Neural progenitor cell (in vitro differentiated cells): ENCODE measurements around the gene ARMC9. TPM values are rescaled to one million over a fixed set of nuclear protein-coding genes. Genes with fewer than 3 reads are reported as not detected.

Source experiments
- DNase-seq: peaks from one replicate; pipeline ENCODE4 v3.0.0-alpha.2; 2016; ENCODE audit warnings: low spot score
- H2AFZ ChIP-seq: fragments of 200-600 bp; sonication (generic); replicated peaks from 2 replicates; pipeline ENCODE4 v1.6.1; 2016; ENCODE audit warnings: antibody characterized with exemption
- H3F3A ChIP-seq: fragments of 200-600 bp; sonication (generic); 2 replicates; pipeline ENCODE4 v1.6.1; 2016; ENCODE audit warnings: antibody characterized with exemption, low read depth
- H3K27ac ChIP-seq: fragments of 200-600 bp; sonication (generic); 2 replicates; pipeline ENCODE4 v1.5.1; 2016; ENCODE audit warnings: mild to moderate bottlenecking
- H3K27me3 ChIP-seq: fragments of 200-600 bp; sonication (generic); 2 replicates; pipeline ENCODE4 v1.6.1; 2016; ENCODE audit warnings: mild to moderate bottlenecking, moderate library complexity
- H3K36me3 ChIP-seq: fragments of 200-600 bp; sonication (generic); 2 replicates; pipeline ENCODE4 v1.5.1; 2016
- H3K4me1 ChIP-seq: fragments of 200-600 bp; sonication (generic); 2 replicates; pipeline ENCODE4 v1.6.1; 2016; ENCODE audit warnings: mixed run types
- H3K4me2 ChIP-seq: fragments of 200-600 bp; sonication (generic); 2 replicates; pipeline ENCODE4 v1.6.1; 2016
- H3K4me3 ChIP-seq: fragments of 200-600 bp; sonication (generic); 2 replicates; pipeline ENCODE4 v1.5.1; 2016
- H3K79me2 ChIP-seq: fragments of 200-600 bp; sonication (generic); 2 replicates; pipeline ENCODE4 v1.6.1; 2016; ENCODE audit warnings: low read depth
- H3K9ac ChIP-seq: fragments of 200-600 bp; sonication (generic); 2 replicates; pipeline ENCODE4 v1.6.1; 2016
- H3K9me3 ChIP-seq: fragments of 200-600 bp; sonication (generic); 2 replicates; pipeline ENCODE4 v1.5.1; 2016; ENCODE audit warnings: low read depth
- H4K20me1 ChIP-seq: fragments of 200-600 bp; sonication (generic); 2 replicates; pipeline ENCODE4 v1.6.1; 2016; ENCODE audit warnings: low read depth
- H3K27ac Mint-ChIP-seq: 3 replicates; pipeline ENCODE4 v1.8.0; 2021; ENCODE audit warnings: mixed read lengths
- H3K27me3 Mint-ChIP-seq: 2 replicates; pipeline ENCODE4 v1.8.0; 2022; ENCODE audit warnings: low read depth, mild to moderate bottlenecking, inconsistent platforms, moderate library complexity, mixed read lengths; ENCODE audit not compliant: insufficient read depth
- H3K36me3 Mint-ChIP-seq: 3 replicates; pipeline ENCODE4 v1.8.0; 2021; ENCODE audit warnings: mixed read lengths
- H3K4me1 Mint-ChIP-seq: 3 replicates; pipeline ENCODE4 v1.8.0; 2021; ENCODE audit warnings: mixed read lengths
- H3K4me3 Mint-ChIP-seq: 3 replicates; pipeline ENCODE4 v1.8.0; 2021; ENCODE audit warnings: mild to moderate bottlenecking, moderate library complexity, mixed read lengths
- H3K9me3 Mint-ChIP-seq: 3 replicates; pipeline ENCODE4 v1.8.0; 2020; ENCODE audit warnings: mixed read lengths
- CTCF ChIP-seq: fragments of 200-600 bp; sonication (generic); IDR thresholded peaks from 2 replicates; pipeline ENCODE4 v1.5.1; 2017; ENCODE audit warnings: antibody characterized with exemption, mild to moderate bottlenecking
- EZH2 ChIP-seq: fragments of 200-600 bp; sonication (generic); IDR thresholded peaks from 2 replicates; pipeline ENCODE4 v1.6.1; 2017; ENCODE audit warnings: antibody characterized with exemption, mild to moderate bottlenecking, moderate library complexity
- EZH2phosphoT487 ChIP-seq: fragments of 200-600 bp; sonication (generic); IDR thresholded peaks from 2 replicates; pipeline ENCODE4 v1.6.1; 2017; ENCODE audit warnings: antibody characterized with exemption
- total RNA-seq: library from RNA; depleted of rRNA; stranded (reverse); fragments of >200 nt; gene quantifications from 2 replicates; pipeline ENCODE4 v1.2.3, GENCODE V29; 2015; ENCODE audit warnings: low replicate concordance

Gene ARMC9
- total RNA-seq, 1 donor from 2014 or later: 45.8 TPM

- no peaks in the 10 kb centered on the region for H3K79me2 ChIP-seq
- H3K36me3 Mint-ChIP-seq: no peaks in the 10 kb centered on the region
- H3K27ac ChIP-seq: no peak overlapping the region
- DNase-seq: no peak
- peaks cover 19% of the 10 kb centered on the region for H3F3A ChIP-seq
- peaks cover 15% of the 10 kb centered on the region for H3K4me1 Mint-ChIP-seq
- H3K27ac Mint-ChIP-seq: no peak overlapping the region
- no peaks in the 10 kb centered on the region for H3K9me3 ChIP-seq
- H3K27me3 ChIP-seq: no peaks in the 10 kb centered on the region
- no peak overlapping the region for H3K9ac ChIP-seq
- H2AFZ ChIP-seq: no peak overlapping the region
- TF ChIP-seq EZH2 (no peak), EZH2phosphoT487 (no peak), CTCF (no peak)
- no peak overlapping the region for H3K4me3 ChIP-seq
- no peaks in the 10 kb centered on the region for H3K9me3 Mint-ChIP-seq
- no peak overlapping the region for H3K4me2 ChIP-seq
- peaks cover 2% of the 10 kb centered on the region for H3K27me3 Mint-ChIP-seq
- no peaks in the 10 kb centered on the region for H4K20me1 ChIP-seq
- no peak overlapping the region for H3K4me3 Mint-ChIP-seq
- H3K36me3 ChIP-seq: no peaks in the 10 kb centered on the region
- peaks cover 19% of the 10 kb centered on the region for H3K4me1 ChIP-seq
Measured at GRCh38 chr2:231186325-231186724, 12.1 kb upstream of the ARMC9 start.

- H3K27ac ChIP-seq: no peak overlapping the region
- H4K20me1 ChIP-seq: no peaks in the 10 kb centered on the region
- H3K9me3 ChIP-seq: no peaks in the 10 kb centered on the region
- no peaks in the 10 kb centered on the region for H3K79me2 ChIP-seq
- no peak overlapping the region for H2AFZ ChIP-seq
- H3K9me3 Mint-ChIP-seq: no peaks in the 10 kb centered on the region
- no peaks in the 10 kb centered on the region for H3K36me3 ChIP-seq
- no peak overlapping the region for H3K4me3 ChIP-seq
- peaks cover 10% of the 10 kb centered on the region for H3K4me1 Mint-ChIP-seq
- peaks cover 21% of the 10 kb centered on the region for H3K4me1 ChIP-seq
- no peak overlapping the region for H3K27ac Mint-ChIP-seq
- H3K4me2 ChIP-seq: no peak overlapping the region
- H3K36me3 Mint-ChIP-seq: no peaks in the 10 kb centered on the region
- no peak overlapping the region for H3K9ac ChIP-seq
- no peak for TF ChIP-seq EZH2phosphoT487
- no peak for TF ChIP-seq EZH2
- TF ChIP-seq CTCF: no peak
- no peaks in the 10 kb centered on the region for H3K27me3 ChIP-seq
- peaks cover 2% of the 10 kb centered on the region for H3K27me3 Mint-ChIP-seq
- H3K4me3 Mint-ChIP-seq: no peak overlapping the region
- H3F3A ChIP-seq: peaks cover 30% of the 10 kb centered on the region
- DNase-seq: no peak
Measured at GRCh38 chr2:231187736-231188505, 10.5 kb upstream of the ARMC9 start.

- Histone ChIP-seq H3K79me2 (no peaks in the 10 kb centered on the region), H3K27ac (no peak overlapping the region), H3K27me3 (no peaks in the 10 kb centered on the region), H3K36me3 (no peaks in the 10 kb centered on the region), H3K9ac (no peak overlapping the region), H4K20me1 (no peaks in the 10 kb centered on the region), H3K4me1 (peaks cover 21% of the 10 kb centered on the region), H3K4me2 (no peak overlapping the region), H3F3A (peaks cover 33% of the 10 kb centered on the region), H3K4me3 (no peak overlapping the region), H2AFZ (peak overlapping the region; percentile 34), H3K9me3 (no peaks in the 10 kb centered on the region)
- Mint-ChIP-seq H3K9me3 (no peaks in the 10 kb centered on the region), H3K4me1 (peaks cover 10% of the 10 kb centered on the region), H3K27me3 (peaks cover 1% of the 10 kb centered on the region), H3K27ac (peak overlapping the region; percentile 63), H3K4me3 (no peak overlapping the region), H3K36me3 (no peaks in the 10 kb centered on the region)
- no peak for DNase-seq
- TF ChIP-seq EZH2phosphoT487 (no peak), EZH2 (no peak), CTCF (no peak)
Measured at GRCh38 chr2:231188506-231189170, 9.8 kb upstream of the ARMC9 start.
